ENCODE measurements around the gene NID1.
"Not testable (repeated sequence)": the region's sequence is repeated elsewhere in the genome, so short reads cannot be mapped to it uniquely, and the experiment has no call there.

Gene NID1

DNA sequence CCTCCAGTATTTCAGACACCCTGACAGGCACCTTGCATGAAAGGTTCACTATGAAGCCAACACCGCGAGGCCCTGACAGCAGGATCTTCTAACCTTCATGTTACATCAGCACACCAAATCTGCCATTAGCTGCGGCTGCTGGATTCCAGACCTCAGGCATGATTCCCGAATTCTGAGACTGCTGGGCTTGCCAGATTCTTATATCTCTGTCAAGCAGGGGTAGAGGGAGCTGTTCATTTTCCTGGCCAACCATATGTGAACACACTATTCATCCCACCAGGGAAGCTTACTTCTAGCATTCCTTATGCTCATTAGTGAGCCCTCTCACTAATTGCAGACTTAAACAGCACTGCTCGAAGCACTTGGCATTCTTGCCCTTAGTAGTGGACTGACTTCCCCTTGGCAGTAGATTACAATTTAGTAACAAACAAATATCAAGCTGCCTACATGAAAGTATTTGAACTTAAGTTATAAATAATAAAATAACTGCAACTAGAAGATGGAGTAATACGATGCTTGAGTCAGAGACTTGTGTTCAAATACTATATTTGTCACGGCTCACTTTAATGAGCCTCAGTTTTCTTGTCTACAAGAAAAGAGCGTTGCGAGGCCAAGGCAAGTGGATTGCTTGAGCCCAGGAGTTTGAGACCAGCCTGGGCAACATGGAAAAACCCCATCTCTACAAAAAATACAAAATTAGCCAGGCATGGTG lies 43.3 kb downstream of the NID1 start:
- no peak for DNase-seq

DNA sequence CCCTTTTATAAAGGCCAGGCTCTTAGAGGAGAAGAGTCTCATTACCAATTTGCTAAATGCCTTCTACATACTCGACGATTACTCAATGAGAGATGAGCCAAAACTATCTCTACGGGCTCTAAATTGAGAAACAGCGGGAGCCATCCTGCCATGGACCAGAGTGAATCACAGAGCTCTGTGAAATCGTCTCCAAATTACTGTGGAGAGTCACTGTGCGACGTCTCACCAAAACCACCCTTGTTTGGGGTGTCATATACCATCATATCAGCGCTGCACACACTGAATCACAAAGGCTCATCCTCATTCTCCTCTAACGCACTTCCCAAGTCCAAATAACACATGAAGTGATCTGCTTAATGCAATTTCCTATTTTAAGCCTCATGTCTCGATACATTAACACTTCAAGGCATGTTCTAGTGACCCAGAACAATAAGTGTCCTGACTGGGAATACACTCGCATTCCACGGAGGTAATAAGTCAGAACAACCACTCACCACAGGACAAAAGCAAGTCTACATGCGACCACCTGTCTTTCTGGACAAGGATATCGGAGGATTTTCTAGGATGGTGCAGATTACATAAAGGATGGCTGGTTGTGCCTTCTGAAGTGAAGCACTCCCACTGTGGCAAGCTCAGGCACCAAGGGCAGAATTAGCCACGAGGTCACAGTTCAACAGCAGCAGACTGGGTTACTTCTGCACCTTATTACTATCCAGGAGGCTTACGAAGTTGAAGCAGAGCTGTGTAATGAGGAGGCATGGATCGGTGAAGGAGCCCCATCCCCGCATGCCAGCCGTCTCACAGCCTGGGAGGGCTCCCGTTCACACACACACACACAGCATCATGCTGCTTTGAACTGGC lies 44.3 kb downstream of the NID1 start:
- DNase-seq = no peak

DNA sequence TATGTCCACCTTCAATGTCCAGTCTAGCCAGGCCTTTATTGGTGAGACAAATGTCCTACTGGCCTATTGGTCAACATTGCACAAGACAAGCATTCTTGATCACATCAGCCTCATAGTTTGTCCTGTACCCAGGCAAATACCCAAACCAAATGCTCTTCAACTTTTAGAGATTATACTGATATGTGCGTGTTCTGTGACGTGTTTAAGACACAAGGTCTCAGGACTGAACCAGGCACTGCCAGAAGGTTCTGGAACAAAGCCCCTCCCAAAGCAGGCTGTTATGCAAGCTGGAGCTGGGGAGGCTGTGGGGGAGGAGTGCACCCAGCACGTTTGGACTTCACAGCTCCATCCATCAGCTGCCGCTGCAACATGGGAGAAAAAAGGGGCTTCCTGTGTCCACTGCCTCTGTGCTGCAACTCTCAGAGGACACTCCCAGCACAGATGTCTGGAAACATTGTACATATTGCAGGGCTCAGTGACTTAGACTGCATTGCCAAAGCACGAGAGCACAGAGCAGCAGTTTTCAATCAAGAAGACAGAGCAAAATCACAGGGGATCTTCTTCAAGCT lies 45.9 kb downstream of the NID1 start:
- no peak for DNase-seq

DNA sequence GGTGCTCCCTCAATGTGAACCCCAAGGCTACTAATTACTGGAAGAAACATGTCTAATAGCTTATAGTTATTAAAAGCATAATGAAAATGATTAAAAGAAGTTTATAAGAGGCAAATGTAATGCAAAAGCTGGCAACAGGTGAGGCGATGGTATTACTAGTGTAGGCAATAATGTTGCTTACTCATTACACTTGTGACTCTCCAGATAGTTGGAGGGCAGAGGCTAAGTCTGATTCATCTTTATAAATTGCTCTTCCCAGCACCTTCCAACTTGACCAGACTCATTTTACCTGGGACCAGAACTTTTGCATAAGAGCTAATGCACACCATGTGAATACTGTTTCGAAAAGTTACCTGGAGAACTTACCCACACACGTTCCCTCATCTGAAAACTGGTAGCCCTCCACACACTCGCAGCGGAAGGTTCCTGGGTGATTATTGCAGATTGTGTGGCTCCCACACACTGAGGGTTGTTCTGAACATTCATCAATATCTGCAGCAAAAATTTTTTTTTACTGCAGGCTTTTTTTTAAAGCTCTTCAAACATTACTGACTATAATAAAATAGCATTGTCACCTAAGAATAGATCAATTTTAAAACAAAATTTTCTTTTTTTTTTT lies 48.0 kb downstream of the NID1 start:
- DNase-seq = no peak

DNA sequence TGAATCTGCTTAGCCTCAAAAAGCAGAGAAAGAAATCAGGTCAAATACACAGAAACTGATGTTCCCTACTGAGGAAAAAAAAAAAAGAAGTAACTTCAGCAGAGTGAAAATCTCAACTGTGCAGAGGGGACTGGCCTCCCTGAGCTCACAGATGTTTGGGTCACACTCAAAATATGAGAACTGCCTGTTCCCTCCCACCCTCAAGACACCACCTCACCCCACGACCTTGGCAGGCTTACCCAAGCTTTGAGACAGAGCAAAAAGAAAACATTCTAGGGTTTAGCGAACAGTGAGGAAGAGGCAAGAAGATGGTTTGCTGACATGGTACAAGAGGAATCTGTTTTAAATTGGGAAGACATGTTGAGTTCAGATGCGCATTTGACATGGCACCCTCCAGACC lies 48.8 kb downstream of the NID1 start:
- no peak for DNase-seq

DNA sequence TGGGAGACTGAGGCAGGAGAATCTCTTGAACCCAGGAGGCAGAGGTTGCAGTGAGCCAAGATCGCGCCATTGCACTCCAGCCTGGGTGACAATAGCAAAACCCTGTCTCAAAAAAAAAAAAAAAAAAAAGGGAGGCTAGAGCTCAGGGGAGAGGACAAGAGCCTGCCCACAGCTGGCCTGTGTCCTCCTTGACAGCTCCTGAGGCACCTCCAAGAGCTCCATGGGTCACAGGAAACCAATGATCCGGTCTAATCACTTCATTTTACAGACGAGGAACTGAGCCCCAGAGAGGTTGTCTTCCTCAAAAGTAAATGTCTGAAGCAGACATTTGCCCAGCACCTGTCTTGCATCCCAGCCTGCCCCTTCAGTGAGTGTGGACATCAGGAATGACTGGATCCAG lies 49.4 kb downstream of the NID1 start:
- DNase-seq = no peak

DNA sequence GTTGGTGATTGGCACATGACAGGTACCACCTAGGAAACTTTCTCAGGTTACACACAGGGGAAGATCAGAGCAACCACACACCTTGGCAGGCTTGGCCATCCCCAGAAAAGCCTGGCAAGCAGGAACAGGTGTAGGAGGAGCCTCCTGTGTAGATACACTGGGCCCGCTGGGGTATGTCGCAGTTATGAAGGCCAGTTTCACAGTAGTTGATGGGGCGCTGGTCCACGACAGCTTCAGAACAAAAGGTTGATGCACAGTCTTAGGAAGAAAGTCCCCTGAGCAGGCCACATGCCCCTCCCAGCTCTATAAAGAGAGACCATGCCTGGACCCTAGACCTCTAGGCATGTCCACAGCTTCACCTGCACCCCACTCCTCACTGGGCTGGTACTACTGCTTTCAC lies 51.6 kb downstream of the NID1 start:
- no peak for DNase-seq

DNA sequence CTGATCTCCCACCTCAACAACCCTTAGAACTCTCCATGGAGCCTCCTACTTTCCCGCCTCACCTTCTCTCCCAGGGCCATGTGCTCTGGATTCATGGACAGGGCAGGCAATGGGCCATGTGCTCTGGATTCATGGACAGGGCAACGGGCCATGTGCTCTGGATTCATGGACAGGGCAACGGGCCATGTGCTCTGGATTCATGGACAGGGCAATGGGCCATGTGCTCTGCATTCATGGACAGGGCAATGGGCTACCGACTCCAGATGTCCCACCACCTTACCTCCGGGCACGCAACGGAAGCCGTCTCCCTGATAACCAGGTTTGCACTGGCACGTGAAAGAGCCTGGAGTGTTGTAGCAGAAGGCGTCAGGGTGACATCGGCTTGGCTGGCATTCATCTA lies 53.2 kb downstream of the NID1 start:
- DNase-seq = no peak

DNA sequence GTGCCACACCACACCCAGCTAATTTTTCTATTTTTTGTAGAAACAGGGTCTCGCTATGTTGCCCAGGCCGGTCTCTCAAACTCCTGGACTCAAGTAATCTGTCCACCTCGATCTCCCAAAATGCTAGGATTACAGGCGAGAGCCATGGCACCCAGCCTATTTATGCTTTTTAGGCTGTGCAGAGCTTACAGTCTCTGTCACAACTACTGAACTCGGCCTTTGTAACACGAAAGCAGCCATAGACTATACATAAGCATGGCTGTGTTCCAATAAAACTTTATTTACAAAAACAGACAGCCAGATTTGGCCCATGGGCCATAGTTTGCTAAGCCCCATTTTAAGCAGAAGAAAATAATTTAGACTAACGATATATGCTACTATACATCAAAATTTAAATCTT lies 54.4 kb downstream of the NID1 start:
- DNase-seq = no peak

DNA sequence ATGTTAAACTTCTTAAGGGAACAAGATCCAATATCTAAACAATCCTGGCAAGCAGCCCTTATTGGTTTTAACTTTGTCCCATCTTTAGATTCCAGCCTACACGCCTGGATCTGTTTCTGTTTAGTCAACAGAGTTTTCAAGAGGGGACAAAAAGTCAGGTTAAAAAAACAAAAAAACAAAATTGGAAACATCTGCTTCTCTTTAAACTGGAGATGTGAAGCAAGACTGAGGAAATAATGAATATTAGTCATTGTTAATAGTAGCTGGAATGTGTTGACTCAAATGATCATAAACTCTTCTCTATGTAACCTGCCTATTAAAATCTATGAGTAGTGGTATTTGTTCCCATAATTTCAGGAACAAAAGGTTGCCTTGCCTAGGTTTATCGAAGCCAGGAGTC lies 55.0 kb downstream of the NID1 start:
- no peak for DNase-seq

DNA sequence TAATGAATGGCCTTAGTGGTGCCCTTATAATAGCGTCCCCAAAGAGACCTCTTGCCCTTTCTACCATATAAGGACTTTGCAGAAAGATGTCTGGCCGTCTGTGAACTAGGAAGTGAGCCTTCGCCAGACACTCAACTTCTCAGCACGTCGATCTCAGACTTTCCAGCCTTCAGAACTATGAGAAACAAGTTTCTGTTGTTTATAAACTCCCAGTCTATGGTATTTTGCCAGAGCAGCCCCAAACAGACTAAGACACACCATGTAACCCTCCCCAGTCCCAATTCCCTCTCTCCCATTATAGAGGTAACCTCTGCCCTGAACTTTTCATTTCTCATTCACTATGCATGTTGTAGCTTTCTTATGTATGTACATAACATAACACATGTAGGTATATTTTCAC lies 55.7 kb downstream of the NID1 start:
- DNase-seq = no peak

DNA sequence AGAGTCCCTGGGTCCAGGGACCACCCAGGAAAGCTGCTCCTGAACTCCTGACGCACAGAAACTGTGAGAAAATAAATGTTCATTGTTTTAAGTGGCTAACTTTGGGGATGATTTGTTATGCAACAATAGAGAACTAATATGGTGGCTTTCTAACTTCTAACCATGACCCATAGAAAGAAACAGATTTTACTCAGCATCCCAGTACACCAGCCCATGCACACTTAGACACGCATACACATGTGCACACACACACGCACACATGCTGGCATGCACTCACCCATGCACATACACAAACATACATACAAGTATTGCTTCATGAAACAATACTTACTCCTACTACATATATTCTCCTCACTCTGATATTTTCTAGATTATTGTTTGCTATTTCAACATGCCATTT lies 57.1 kb downstream of the NID1 start:
- DNase-seq = no peak

DNA sequence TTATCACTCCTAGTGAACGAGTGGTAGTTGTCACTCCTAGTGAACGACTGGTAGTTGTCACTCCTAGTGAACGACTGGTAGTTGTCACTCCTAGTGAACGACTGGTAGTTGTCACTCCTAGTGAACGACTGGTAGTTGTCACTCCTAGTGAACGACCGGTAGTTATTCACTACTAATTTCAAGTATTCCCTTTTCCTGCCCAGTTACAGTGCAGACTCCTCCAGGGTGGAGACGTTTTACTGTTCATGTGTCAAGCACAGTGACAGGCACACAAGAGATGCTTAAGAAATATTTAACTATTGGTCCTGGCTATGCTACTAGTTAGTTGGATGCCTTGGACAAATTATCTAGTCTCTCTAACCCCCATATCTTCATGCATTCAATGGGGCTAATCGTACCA lies 61.8 kb downstream of the NID1 start:
- DNase-seq = not testable (repeated sequence)

DNA sequence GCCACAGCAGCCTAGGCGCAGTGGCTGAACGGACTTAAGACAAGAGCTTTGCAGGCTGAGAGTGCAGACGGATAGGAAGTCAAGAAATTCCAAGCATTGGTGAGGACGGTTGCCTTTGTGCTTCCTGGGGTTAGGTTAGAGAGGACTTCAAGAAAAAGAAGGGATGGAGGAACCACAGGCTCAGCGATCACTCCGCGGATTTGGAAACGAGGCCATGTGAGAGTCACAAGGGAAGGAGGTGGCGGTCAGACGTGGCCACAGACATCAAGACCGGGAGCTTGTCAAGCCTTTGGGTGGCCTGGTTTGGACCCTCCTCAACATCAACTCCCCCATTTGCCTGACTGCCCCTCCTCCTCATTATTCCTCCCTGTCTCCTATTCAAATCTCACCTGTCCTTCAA lies 62.3 kb downstream of the NID1 start:
- DNase-seq = no peak

DNA sequence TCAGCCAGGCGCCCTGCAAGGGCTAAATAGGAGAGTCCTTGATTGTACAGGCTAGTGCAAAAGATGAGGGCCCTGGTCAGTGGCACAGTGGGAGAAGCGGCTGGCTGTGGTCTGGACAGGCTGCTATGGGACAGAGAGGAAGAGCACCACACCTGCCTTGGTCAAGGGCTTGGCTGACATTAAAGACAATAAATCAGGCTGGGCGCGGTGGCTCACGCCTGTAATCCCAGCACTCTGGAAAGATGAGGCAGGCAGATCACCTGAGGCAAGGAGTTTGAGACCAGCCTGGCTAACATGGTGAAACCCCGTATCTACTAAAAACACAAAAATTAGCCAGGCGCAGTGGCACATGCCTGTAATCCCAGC lies 62.9 kb downstream of the NID1 start:
- DNase-seq = no peak

DNA sequence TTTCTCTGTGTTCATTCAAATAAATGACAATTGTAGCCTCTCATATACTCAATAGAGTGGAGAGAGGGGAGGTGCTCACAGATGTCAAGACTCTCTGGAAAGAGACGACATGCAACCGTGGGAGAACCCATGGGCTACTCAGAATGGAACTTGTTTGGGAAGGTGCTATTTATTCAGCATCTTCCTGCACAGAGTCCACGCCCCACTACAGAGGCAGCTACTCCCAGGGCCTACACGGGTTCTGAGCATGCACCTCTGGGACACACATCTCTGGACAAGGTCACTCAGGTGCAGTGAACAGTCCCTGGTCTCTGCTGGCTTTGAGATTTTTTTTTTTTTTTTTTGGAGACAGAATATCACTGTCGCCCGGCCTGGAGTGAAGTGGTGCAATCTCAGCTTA lies 64.1 kb downstream of the NID1 start:
- DNase-seq = no peak

DNA sequence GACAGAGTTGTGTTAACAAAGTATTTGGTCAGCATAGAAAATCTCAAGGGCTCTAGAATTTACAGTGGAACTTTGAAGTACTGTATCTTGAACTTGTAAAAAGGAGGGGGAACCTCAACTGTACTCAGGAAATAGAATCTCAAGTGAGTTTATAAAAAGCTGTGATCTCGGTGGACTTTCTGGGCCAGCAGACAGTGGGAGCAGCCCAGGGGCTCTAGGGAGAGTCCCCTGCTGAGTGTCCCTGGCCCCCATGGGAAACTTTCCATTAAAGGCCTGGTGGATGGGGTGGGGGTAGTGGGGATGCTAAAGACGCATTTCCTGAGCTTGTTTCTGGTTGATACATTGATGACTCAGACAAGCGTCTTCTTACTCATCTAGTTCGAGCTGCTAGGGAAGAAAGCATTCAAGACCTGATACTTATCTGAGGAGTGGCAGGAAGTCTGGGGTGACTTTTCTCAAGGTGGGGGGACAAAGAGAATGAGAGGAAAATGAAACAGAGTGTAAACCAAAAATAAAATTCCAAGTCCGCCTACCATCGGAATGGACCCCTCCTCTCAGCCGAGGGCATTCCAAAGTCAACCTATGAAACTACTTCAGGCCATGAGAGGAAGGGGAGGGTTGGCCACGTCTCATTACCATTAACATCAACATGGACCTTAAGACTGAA lies 65.5 kb downstream of the NID1 start:
- no peak for DNase-seq

DNA sequence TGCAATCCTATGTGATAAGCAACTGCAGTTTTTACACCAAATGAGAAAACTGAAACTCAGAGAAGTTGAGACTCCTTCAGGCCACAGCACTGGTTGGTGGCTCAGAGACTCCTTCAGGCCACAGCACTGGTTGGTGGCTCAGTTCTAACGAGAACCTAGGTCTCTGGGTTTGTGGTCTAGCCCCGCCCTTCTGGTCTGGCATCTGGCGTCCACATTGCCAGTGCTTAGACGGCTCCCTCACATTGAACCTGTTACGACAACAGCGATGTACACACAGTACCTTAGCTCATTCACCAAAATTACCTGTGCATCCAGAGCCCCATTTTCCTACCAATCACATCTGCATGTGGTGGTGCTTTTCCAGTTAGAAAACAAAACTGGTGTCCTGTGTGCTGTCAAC lies 66.1 kb downstream of the NID1 start:
- DNase-seq = no peak

DNA sequence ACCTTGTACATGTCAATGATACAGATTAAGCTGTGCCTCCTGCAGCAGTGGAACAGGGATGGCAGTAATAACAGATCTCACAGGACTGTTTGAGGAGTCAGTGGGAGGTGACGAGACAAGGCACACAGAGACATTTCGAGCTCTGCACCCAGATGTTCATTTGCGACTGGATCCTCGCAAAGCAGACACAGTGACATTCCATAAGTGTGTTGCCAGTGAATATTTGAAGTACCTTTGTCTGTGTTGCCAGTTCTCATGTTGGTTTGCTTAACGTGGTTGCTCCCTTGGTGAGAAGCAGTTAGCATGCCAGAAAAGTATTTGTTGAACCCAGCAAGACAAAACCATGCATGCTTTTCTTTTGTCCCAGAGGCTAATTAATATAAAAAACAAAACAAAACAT lies 67.0 kb downstream of the NID1 start:
- peak; percentile 28 for DNase-seq

DNA sequence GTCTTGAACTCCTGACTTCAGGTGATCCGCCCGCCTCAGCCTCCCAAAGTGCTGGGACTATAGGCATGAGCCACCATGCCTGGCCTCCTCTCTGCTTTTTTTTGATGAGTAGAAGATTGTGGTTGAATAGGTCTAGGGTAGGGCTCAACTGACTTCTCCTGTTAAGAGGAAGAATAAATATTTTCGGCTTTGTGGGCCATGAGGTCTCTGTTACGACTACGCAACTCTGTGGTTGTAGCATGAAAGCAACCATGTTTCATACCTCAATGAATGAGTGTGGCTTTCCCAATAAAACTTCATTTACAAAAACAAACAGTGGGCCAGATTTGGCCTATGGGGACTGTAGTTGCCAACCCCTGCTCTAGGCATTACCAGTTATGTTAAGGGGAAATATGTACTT lies 67.8 kb downstream of the NID1 start:
- no peak for DNase-seq

DNA sequence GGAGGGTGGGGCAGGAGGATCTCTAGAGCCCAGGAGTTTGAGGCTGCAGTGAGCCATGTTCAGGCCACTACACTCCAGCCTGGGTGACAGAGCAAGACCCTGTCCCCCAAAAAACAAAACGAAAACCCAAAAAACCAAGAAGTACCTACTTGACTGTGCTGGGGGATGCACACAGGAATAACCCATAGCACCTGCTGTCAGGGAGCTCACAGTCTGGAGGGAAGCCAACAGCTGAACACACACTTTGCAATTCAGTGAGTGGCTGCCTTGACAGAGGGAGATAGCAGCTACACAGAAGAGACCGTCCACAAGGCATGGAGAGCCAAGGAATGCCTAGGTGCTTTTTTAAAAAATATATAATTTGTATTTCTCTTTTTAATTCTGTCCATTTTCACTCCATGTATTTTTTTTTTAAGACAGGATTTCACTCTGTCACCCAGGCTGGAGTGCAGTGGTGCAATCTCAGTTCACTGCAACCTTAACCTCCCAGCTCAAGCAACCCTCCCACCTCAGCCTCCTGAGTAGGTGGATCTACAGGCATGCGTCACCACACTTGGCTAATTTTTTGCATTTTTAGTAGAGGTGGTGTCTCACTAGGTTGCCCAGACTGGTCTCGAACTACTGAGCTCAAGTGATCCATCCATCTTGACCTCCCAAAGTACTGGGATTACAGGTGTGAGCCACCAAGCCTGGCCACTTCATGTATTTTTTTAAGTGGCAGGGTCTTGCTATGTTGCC lies 68.7 kb downstream of the NID1 start:
- DNase-seq = peak; percentile 23

DNA sequence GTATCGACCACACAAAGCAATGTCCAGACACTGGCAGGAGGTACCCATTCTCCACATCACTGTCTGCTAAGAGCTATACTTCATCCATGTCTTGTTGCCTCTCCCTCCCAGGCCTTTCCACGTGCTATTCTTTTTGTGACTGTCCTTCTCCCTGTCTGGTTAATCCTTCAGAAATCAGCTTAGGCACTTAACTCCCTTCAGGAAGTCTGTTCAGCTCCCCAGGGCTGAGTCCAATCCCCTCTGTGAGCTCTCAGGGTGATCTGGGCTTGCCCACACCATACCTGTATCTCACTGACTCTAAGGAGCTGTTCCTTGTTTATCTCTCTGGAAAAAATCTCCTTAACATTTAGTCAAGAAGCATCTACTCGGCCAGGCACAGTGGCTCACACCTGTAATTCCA lies 69.4 kb downstream of the NID1 start:
- no peak for DNase-seq

DNA sequence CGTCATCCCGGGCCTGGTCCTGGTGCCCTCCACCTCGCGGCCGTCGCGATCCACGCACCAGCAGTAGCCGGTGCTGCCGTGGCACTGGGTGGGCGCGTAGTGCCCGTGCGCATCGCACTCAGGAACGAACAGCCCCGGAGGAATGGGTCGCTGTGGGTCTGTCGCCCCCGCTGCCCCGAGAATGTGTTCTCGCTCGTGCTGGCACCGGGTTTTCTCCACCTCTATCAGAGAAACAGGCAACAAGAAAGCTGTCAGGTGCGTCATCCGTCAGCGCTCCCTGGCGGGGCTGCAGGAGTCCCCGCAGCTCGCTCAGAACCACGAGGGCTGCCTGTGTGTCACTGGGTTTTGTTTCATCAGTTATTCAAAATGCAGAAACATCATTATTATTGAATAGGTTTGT lies 71.2 kb downstream of the NID1 start:
- no peak for DNase-seq

All from COR-L47 (cell line).